WTC11 (cell line): ENCODE data around the gene ATRIP.
"Not testable (repeated sequence)": the region's sequence is repeated elsewhere in the genome, so short reads cannot be mapped to it uniquely, and the experiment has no call there.

Experiments
- ATF2 ChIP-seq: sonication (generic); formaldehyde crosslinking; IDR thresholded peaks from 2 replicates; pipeline ENCODE4 v1.8.1; 2022; ENCODE audit warnings: low read depth, missing genetic modification reagents, borderline replicate concordance
- CREB1 ChIP-seq: sonication (generic); formaldehyde crosslinking; IDR thresholded peaks from 2 replicates; pipeline ENCODE4 v1.8.0; 2023; ENCODE audit warnings: mild to moderate bottlenecking, missing genetic modification reagents
- CTCF ChIP-seq: fragments of 200-600 bp; IDR thresholded peaks from 2 replicates; pipeline ENCODE4 v1.8.0; 2022; ENCODE audit warnings: antibody characterized with exemption
- FOXJ3 ChIP-seq: sonication (generic); formaldehyde crosslinking; IDR thresholded peaks from 2 replicates; pipeline ENCODE4 v1.9.0; 2021; ENCODE audit warnings: missing genetic modification reagents, mild to moderate bottlenecking, borderline replicate concordance
- FOXP1 ChIP-seq: sonication (generic); formaldehyde crosslinking; IDR thresholded peaks from 2 replicates; pipeline ENCODE4 v1.8.0; 2022; ENCODE audit warnings: missing genetic modification reagents, mild to moderate bottlenecking, moderate library complexity, borderline replicate concordance
- SP1 ChIP-seq: sonication (generic); formaldehyde crosslinking; conservative IDR thresholded peaks from 2 replicates; pipeline ENCODE4 v1.8.1; 2022; ENCODE audit warnings: missing genetic modification reagents
- ZNF232 ChIP-seq: sonication (generic); formaldehyde crosslinking; IDR thresholded peaks from 2 replicates; pipeline ENCODE4 v1.8.0; 2022; ENCODE audit warnings: mild to moderate bottlenecking, missing genetic modification reagents
- ZNF281 ChIP-seq: sonication (generic); formaldehyde crosslinking; IDR thresholded peaks from 2 replicates; pipeline ENCODE4 v1.8.0; 2023; ENCODE audit warnings: mild to moderate bottlenecking, missing genetic modification reagents

GRCh38 chr3:48474031-48474430, 27.5 kb downstream of the ATRIP start:
- not testable (repeated sequence) for TF ChIP-seq CTCF; FOXP1 (CRISPR knock-in tag); ZNF281 (CRISPR knock-in tag); CREB1 (CRISPR knock-in tag); ATF2 (CRISPR knock-in tag); ZNF232 (CRISPR knock-in tag); FOXJ3 (CRISPR knock-in tag); SP1 (CRISPR knock-in tag)
